Caco-2 (cell line): ENCODE measurements around the gene DNAAF8. TPM values are rescaled to one million over a fixed set of nuclear protein-coding genes. Genes with fewer than 3 reads are reported as not detected.

Experiments
- BruUV-seq: library from RNA; stranded (reverse); fragments of 400-500 nt; replicated peaks from 2 replicates; lab custom pipeline; 2021; lab: Mats Ljungman, UMichigan
- CTCF ChIA-PET: fragments of 300-600 bp; sonication (Branson Sonifier 250); formaldehyde crosslinking; loops from one replicate; lab custom pipeline; 2022; ENCODE audit warnings: antibody characterized with exemption; lab: Charles Lee
- POLR2A ChIA-PET: fragments of 300-600 bp; sonication (Branson Sonifier 250); formaldehyde crosslinking; loops from one replicate; lab custom pipeline; 2022; ENCODE audit warnings: antibody characterized with exemption; lab: Charles Lee
- DNase-seq, 2 experiments: peaks; one replicate each; pipeline versions ENCODE4 v3.0.0 to v3.0.0-alpha.2; 2020 to 2022
- H3K27me3 ChIP-seq: replicated peaks from 2 replicates; pipeline ENCODE4 v1.6.0; 2011; ENCODE audit warnings: low read length; ENCODE audit not compliant: control insufficient read depth, insufficient read depth
- H3K36me3 ChIP-seq: 2 replicates; pipeline ENCODE4 v1.5.1; 2011; ENCODE audit warnings: low read length; ENCODE audit not compliant: control insufficient read depth, insufficient read depth
- H3K4me1 ChIP-seq: fragments of 250-450 bp; sonication (Bioruptor Pico); 2 replicates; pipeline ENCODE4 v1.5.1; 2020; ENCODE audit warnings: mild to moderate bottlenecking
- H3K4me3 ChIP-seq: 2 replicates; pipeline ENCODE4 v1.5.1; 2011; ENCODE audit warnings: low read depth, mild to moderate bottlenecking, control low read depth, low read length
- H3K9me3 ChIP-seq: fragments of 250-450 bp; sonication (Bioruptor Pico); 2 replicates; pipeline ENCODE4 v1.5.1; 2020; ENCODE audit warnings: mild to moderate bottlenecking, moderate library complexity
- H3K27ac Mint-ChIP-seq: one replicate; pipeline ENCODE4 v1.8.0; 2022; ENCODE audit warnings: mixed read lengths; ENCODE audit not compliant: unreplicated experiment
- H3K27me3 Mint-ChIP-seq: one replicate; pipeline ENCODE4 v1.8.0; 2022; ENCODE audit warnings: mixed read lengths; ENCODE audit not compliant: insufficient read depth, unreplicated experiment
- H3K36me3 Mint-ChIP-seq: one replicate; pipeline ENCODE4 v1.8.0; 2022; ENCODE audit warnings: mild to moderate bottlenecking, mixed read lengths; ENCODE audit not compliant: insufficient read depth, unreplicated experiment
- H3K4me1 Mint-ChIP-seq: one replicate; pipeline ENCODE4 v1.8.0; 2022; ENCODE audit warnings: low read depth, mixed read lengths; ENCODE audit not compliant: unreplicated experiment
- H3K4me3 Mint-ChIP-seq: one replicate; pipeline ENCODE4 v1.8.0; 2022; ENCODE audit warnings: mild to moderate bottlenecking, moderate library complexity, mixed read lengths; ENCODE audit not compliant: unreplicated experiment
- H3K9me3 Mint-ChIP-seq: one replicate; pipeline ENCODE4 v1.8.0; 2022; ENCODE audit warnings: mixed read lengths; ENCODE audit not compliant: unreplicated experiment
- intact Hi-C: fragments of 100-400 bp; cut with micrococcal nuclease; formaldehyde crosslinking; loops from one replicate; pipeline ENCODE4 v1.10.0; 2022; ENCODE audit not compliant: unreplicated experiment
- total RNA-seq: library from RNA; stranded (reverse); gene quantifications from 2 replicates; pipeline ENCODE4 v1.2.3, GENCODE V29; 2022
- TF ChIP-seq, protein P1 (sequence below), 2 experiments: fragments of 200-600 bp in 1 of 2; IDR thresholded peaks; 1 replicate in 1 of 2; 2 replicates in 1 of 2; pipeline versions ENCODE4 v1.5.1 to v1.8.0; 2011 to 2022; ENCODE audit warnings: antibody characterized with exemption in 1 of 2, control low read depth in 1 of 2, inconsistent platforms in 1 of 2, low read depth in 1 of 2, low read length in 1 of 2, mild to moderate bottlenecking in 1 of 2, moderate library complexity in 1 of 2; ENCODE audit not compliant: insufficient read depth in 1 of 2, severe bottlenecking in 1 of 2, unreplicated experiment in 1 of 2

DNAAF8 gene
- total RNA-seq, 1 experiment from 2014 or later = 0.54 TPM

DNA sequence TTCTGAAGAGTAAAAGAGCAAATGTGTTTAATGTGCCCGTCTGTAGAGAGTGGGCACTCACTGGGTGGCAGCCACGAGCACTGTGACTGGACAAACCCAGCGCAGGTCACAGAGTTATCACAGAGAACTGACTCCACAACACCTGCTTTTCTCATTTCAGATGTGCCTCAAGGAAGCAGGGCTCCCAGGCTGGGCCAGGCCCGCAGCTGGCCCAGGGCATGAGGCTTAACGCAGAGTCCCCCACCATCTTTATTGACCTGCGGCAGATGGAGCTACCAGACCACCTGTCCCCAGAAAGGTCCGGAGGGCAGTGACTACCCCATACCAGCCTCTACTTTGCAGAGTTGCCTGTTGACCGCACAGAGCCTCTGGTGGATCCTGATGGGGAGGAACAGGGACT is 11.9 kb downstream of the DNAAF8 start:
- no peaks in the 10 kb centered on the region for H3K27me3 Mint-ChIP-seq
- ChIA-PET POLR2A (no interaction called here), CTCF (no interaction called here)
- no TSS peak for BruUV-seq
- Histone ChIP-seq H3K9me3 (no peaks in the 10 kb centered on the region), H3K4me1 (no peaks in the 10 kb centered on the region), H3K27me3 (no peaks in the 10 kb centered on the region), H3K36me3 (no peaks in the 10 kb centered on the region), H3K4me3 (no peak overlapping the region)
- intact Hi-C loops = no loop called here
- TF ChIP-seq, protein P1, sequence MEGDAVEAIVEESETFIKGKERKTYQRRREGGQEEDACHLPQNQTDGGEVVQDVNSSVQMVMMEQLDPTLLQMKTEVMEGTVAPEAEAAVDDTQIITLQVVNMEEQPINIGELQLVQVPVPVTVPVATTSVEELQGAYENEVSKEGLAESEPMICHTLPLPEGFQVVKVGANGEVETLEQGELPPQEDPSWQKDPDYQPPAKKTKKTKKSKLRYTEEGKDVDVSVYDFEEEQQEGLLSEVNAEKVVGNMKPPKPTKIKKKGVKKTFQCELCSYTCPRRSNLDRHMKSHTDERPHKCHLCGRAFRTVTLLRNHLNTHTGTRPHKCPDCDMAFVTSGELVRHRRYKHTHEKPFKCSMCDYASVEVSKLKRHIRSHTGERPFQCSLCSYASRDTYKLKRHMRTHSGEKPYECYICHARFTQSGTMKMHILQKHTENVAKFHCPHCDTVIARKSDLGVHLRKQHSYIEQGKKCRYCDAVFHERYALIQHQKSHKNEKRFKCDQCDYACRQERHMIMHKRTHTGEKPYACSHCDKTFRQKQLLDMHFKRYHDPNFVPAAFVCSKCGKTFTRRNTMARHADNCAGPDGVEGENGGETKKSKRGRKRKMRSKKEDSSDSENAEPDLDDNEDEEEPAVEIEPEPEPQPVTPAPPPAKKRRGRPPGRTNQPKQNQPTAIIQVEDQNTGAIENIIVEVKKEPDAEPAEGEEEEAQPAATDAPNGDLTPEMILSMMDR (IDR thresholded peaks at IDR 0.05; ENCODE audit: insufficient read depth in 1 of 2, low read depth in 1 of 2, low read length in 1 of 2, severe bottlenecking in 1 of 2, unreplicated experiment in 1 of 2) = no peak
- H3K27ac Mint-ChIP-seq = no peak overlapping the region
- peaks cover 13% of the 10 kb centered on the region for H3K36me3 Mint-ChIP-seq
- H3K4me3 Mint-ChIP-seq = no peak overlapping the region
- H3K4me1 Mint-ChIP-seq = no peaks in the 10 kb centered on the region
- no peaks in the 10 kb centered on the region for H3K9me3 Mint-ChIP-seq
- no peak for DNase-seq

DNA sequence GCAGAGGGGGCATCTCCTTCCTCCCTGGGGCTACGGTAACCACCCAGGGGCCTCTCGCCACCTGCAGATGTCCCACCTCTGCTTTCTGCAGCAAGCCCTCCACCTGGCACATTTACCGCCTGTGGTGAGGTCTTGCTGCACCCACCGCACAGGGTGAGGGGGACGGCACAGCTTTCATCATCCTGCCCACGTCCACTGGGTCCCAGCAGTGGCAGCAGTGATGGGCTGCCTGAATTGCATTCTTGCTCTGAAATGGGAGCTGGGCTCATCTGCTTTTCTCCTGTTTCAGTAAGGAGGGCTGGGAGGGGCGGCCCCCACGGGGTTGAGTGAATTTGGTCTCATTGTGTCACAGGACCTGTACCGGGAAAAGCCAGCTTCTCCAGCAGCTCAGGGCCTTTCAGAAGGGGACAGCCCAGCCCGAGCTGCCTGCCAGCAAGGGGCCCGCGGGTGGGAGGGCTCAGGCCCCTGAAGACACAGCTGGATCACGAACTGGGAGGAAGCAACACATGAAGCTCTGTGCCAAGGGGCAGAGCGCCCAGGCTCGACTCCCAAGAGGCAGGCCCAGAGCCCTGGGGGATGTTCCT is 12.7 kb downstream of the DNAAF8 start:
- H3K4me1 Mint-ChIP-seq = no peaks in the 10 kb centered on the region
- no peak overlapping the region for H3K4me3 ChIP-seq
- H3K36me3 ChIP-seq = no peaks in the 10 kb centered on the region
- no peak for DNase-seq
- no peaks in the 10 kb centered on the region for H3K27me3 Mint-ChIP-seq
- no peaks in the 10 kb centered on the region for H3K27me3 ChIP-seq
- TF ChIP-seq, protein P1 (IDR thresholded peaks at IDR 0.05; ENCODE audit: insufficient read depth in 1 of 2, low read depth in 1 of 2, low read length in 1 of 2, severe bottlenecking in 1 of 2, unreplicated experiment in 1 of 2) = no peak
- H3K9me3 ChIP-seq = no peaks in the 10 kb centered on the region
- CTCF ChIA-PET = no interaction called here
- no peaks in the 10 kb centered on the region for H3K4me1 ChIP-seq
- no peak overlapping the region for H3K27ac Mint-ChIP-seq
- H3K36me3 Mint-ChIP-seq = peaks cover 18% of the 10 kb centered on the region
- no peaks in the 10 kb centered on the region for H3K9me3 Mint-ChIP-seq
- POLR2A ChIA-PET = interaction anchor here (0.6 kb wide), 1 partner anchor 187 kb away, joined by 3 read pairs; no protein-coding TSS in a partner anchor
- no peak overlapping the region for H3K4me3 Mint-ChIP-seq
- no TSS peak for BruUV-seq
- intact Hi-C loops = no loop called here

DNA sequence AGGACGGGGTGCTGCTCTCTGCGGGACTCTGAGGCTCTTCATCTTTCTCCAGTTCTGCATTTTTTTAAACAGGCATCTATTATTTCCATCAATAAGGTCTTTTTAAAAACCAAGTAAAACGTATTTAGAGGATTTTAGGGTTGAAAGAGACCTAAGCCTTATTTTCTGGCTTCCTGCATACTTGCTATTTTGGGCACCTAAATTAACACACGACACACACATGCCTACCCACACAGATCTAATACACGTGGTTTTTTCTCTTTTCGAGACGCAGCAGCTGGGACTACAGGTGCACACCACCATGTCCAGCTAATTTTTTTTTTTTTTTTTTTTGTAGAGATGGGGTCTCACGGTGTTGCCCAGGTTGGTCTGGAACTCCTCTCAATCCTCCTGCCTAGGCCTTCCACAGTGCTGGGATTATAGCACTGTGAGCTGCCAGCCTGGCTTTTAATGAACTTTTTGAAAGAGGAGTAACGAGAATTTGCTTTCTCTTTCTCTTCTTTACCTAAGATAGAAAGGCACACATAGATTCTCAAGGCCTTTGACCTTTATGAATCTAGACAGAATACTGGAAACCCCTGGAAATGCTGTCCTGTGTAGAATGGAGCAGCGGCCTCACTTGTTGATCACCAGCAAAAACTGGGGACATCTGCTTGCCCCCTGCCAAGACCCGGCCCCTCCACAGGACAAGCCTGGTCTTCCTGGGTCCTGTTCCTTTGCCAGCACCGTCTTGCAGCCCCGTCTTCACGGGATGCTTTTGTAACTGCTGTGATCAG is 13.8 kb downstream of the DNAAF8 start:
- no TSS peak for BruUV-seq

More for the DNA sequence above, 13.8 kb downstream of the DNAAF8 start:
- no peak overlapping the region for H3K4me3 ChIP-seq
- DNase-seq = no peak
- intact Hi-C loops = no loop called here
- H3K27me3 ChIP-seq = no peaks in the 10 kb centered on the region
- H3K9me3 ChIP-seq = no peaks in the 10 kb centered on the region
- H3K4me1 ChIP-seq = no peaks in the 10 kb centered on the region
- CTCF ChIA-PET = interaction anchor here (0.6 kb wide), 1 partner anchor 239 kb away, joined by 3 read pairs; no protein-coding TSS in a partner anchor
- Mint-ChIP-seq H3K36me3 (peaks cover 19% of the 10 kb centered on the region), H3K27me3 (no peaks in the 10 kb centered on the region), H3K27ac (no peak overlapping the region), H3K4me3 (no peak overlapping the region), H3K9me3 (no peaks in the 10 kb centered on the region), H3K4me1 (no peaks in the 10 kb centered on the region)
- H3K36me3 ChIP-seq = no peaks in the 10 kb centered on the region; the same call in 1 of the 2 replicates
- POLR2A ChIA-PET = no interaction called here
- TF ChIP-seq, protein P1 (IDR thresholded peaks at IDR 0.05; ENCODE audit: insufficient read depth in 1 of 2, low read depth in 1 of 2, low read length in 1 of 2, severe bottlenecking in 1 of 2, unreplicated experiment in 1 of 2) = no peak
